GM12878 (cell line): Measurements from ENCODE around the gene UNK. TPM values are rescaled to one million over a fixed set of nuclear protein-coding genes. Genes with fewer than 3 reads are reported as not detected.

Source experiments
- ATAC-seq: fragments of 200-7000 bp; cut with Tn5 transposase; 3 replicates; pipeline ENCODE4 v1.9.1; 2020; ENCODE audit warnings: mild to moderate bottlenecking, moderate library complexity
- BruUV-seq: library from RNA; stranded (reverse); fragments of 400-500 nt; replicated peaks from 2 replicates; lab custom pipeline; 2021; lab: Mats Ljungman, UMichigan
- CTCF ChIA-PET: fragments of 300-600 bp; sonication (Branson Sonifier 250); formaldehyde crosslinking; extraction: SDS; loops from one replicate; lab custom pipeline; 2021; ENCODE audit warnings: inconsistent platforms; lab: Yijun Ruan, JAX
- POLR2A ChIA-PET: fragments of 350-600 bp; formaldehyde crosslinking; extraction: SDS; loops from one replicate; lab custom pipeline; 2021; ENCODE audit warnings: inconsistent platforms; lab: Charles Lee
- RAD21 ChIA-PET: fragments of 300-600 bp; sonication (Branson Sonifier 250); formaldehyde crosslinking; loops from one replicate; lab custom pipeline; 2023; ENCODE audit warnings: antibody characterized with exemption; ENCODE audit not compliant: unreplicated experiment; lab: Charles Lee
- SMC1A ChIA-PET: fragments of 300-600 bp; sonication (Branson Sonifier 250); formaldehyde crosslinking; loops from one replicate; lab custom pipeline; 2023; ENCODE audit not compliant: unreplicated experiment, uncharacterized antibody; lab: Charles Lee
- DNase-seq: peaks from one replicate; pipeline ENCODE4 v3.0.0-alpha.2; 2011; ENCODE audit warnings: low read depth, low spot score
- FAIRE-seq: peaks from 3 replicates; lab custom pipeline; 2011; peaks lifted over from hg19 to GRCh38; lab: Jason Lieb, UNC
- H2AFZ ChIP-seq: 2 replicates; pipeline ENCODE4 v1.6.0; 2011; ENCODE audit warnings: low read depth, low read length, control low read depth; ENCODE audit not compliant: control insufficient read depth
- H3K27ac ChIP-seq: 2 replicates; pipeline ENCODE4 v1.5.1; 2011; ENCODE audit warnings: control low read depth; ENCODE audit not compliant: control insufficient read depth, insufficient read depth
- H3K27me3 ChIP-seq, 2 experiments: replicated peaks in 1 of 2; 2 replicates each; pipeline versions ENCODE4 v1.6.0 to v1.6.1; 2011; ENCODE audit warnings: low read length in 1 of 2; ENCODE audit not compliant: control insufficient read depth in 2 of 2, insufficient read depth in 2 of 2
- H3K36me3 ChIP-seq, 2 experiments: 2 replicates each; pipeline ENCODE4 v1.5.1; 2011; ENCODE audit warnings: low read length in 1 of 2; ENCODE audit not compliant: control insufficient read depth in 2 of 2, insufficient read depth in 2 of 2
- H3K4me1 ChIP-seq: 2 replicates; pipeline ENCODE4 v1.6.1; 2011; ENCODE audit warnings: mild to moderate bottlenecking, low read length, moderate library complexity, mixed read lengths; ENCODE audit not compliant: control insufficient read depth, insufficient read depth
- H3K4me2 ChIP-seq: 2 replicates; pipeline ENCODE4 v1.6.0; 2011; ENCODE audit warnings: control low read depth; ENCODE audit not compliant: control insufficient read depth, insufficient read depth
- H3K4me3 ChIP-seq: fragments of 200-600 bp; sonication (generic); 2 replicates; pipeline ENCODE4 v1.5.1; 2016
- H3K79me2 ChIP-seq: 2 replicates; pipeline ENCODE4 v1.6.0; 2011; ENCODE audit warnings: low read length; ENCODE audit not compliant: control insufficient read depth, insufficient read depth
- H3K9ac ChIP-seq: 2 replicates; pipeline ENCODE4 v1.8.0; 2011; ENCODE audit warnings: low read length, control low read depth, mixed read lengths; ENCODE audit not compliant: control insufficient read depth, insufficient read depth
- H3K9me3 ChIP-seq: replicated peaks from 3 replicates; pipeline ENCODE4 v1.5.1; 2011; ENCODE audit warnings: mild to moderate bottlenecking, low read length; ENCODE audit not compliant: control insufficient read depth, insufficient read depth
- H4K20me1 ChIP-seq: 2 replicates; pipeline ENCODE4 v1.6.0; 2011; ENCODE audit not compliant: control insufficient read depth, insufficient read depth
- POLR2A ChIP-seq: IDR thresholded peaks from 2 replicates; pipeline ENCODE4 v1.6.1; 2011; ENCODE audit warnings: low read depth, mild to moderate bottlenecking, low read length
- SRF ChIP-seq, 2 experiments: IDR thresholded peaks; 2 replicates each; pipeline ENCODE4 v1.6.1; 2011; ENCODE audit warnings: low read depth in 2 of 2, low read length in 2 of 2, mild to moderate bottlenecking in 1 of 2, moderate library complexity in 1 of 2
- WGBS: methylation state at CpG from one replicate; pipeline ENCODE4 v1.1.6; 2016; ENCODE audit warnings: low lambda C conversion rate; ENCODE audit not compliant: insufficient replicate concordance, insufficient coverage; ENCODE audit errors: missing lambda C conversion rate; 5-methylcytosine and 5-hydroxymethylcytosine counted together
- in situ Hi-C: fragments of 300-500 bp; cut with MboI; formaldehyde crosslinking; loops from 9 replicates; pipeline ENCODE4 v1.14.3; 2018; ENCODE audit warnings: mixed read lengths
- intact Hi-C: fragments of 100-400 bp; cut with micrococcal nuclease; formaldehyde crosslinking; loops from one replicate; pipeline ENCODE4 v1.14.2; 2022; ENCODE audit not compliant: unreplicated experiment
- polyA plus RNA-seq, 11 experiments: library from polyadenylated mRNA; depleted of rRNA in 4 of 11; unstranded in 6 of 11; stranded (reverse) in 5 of 11; fragments of >200 nt; fragmentation: Nextera tagmentation in 4 of 11; fragmentation: Illumina TruSeq in 1 of 11; extraction: Ambion mirVana in 4 of 11; extraction: Trizol in 1 of 11; gene quantifications; 1 replicate in 1 of 11; 2 replicates in 10 of 11; pipeline versions ENCODE4 v1.2.1 to v1.2.3, GENCODE V29; 2011 to 2016; ENCODE audit warnings: inconsistent platforms in 2 of 11, missing spikeins in 2 of 11, low read depth in 1 of 11
- total RNA-seq, 4 experiments: library from RNA; depleted of rRNA in 3 of 4; stranded (reverse); fragments of >200 nt in 3 of 4; fragmentation: Illumina TruSeq in 1 of 4; extraction: Trizol in 1 of 4; gene quantifications; 2 replicates each; pipeline versions ENCODE4 v1.2.1 to v1.2.3, GENCODE V29; 2013 to 2021
- TF ChIP-seq, protein P1 (sequence below): fragments of 150-350 bp; IDR thresholded peaks from 2 replicates; pipeline ENCODE4 v1.6.1; 2016; ENCODE audit warnings: low read depth, low read length
- TF ChIP-seq, protein P2 (sequence below): IDR thresholded peaks from 2 replicates; pipeline ENCODE4 v1.6.1; 2011; ENCODE audit warnings: low read depth, mild to moderate bottlenecking, low read length, moderate library complexity, borderline replicate concordance; ENCODE audit errors: extremely low read depth
- TF ChIP-seq, protein P3 (sequence below), 3 experiments: IDR thresholded peaks in 2 of 3; conservative IDR thresholded peaks in 1 of 3; 2 replicates each; pipeline ENCODE4 v1.5.1; 2011; ENCODE audit warnings: low read depth in 3 of 3, low read length in 3 of 3, mild to moderate bottlenecking in 3 of 3, control low read depth in 2 of 3, moderate library complexity in 2 of 3, inconsistent platforms in 1 of 3, mixed read lengths in 1 of 3; ENCODE audit not compliant: control insufficient read depth in 2 of 3, insufficient read depth in 1 of 3; ENCODE audit errors: extremely low read depth in 1 of 3

Gene UNK
- total and polyA plus RNA-seq, 10 of the 15 experiments (the other 5 are each of a cell fraction or from before 2014, with no cell fraction given): 8.9 to 34.5 (median 27.3) TPM

DNA sequence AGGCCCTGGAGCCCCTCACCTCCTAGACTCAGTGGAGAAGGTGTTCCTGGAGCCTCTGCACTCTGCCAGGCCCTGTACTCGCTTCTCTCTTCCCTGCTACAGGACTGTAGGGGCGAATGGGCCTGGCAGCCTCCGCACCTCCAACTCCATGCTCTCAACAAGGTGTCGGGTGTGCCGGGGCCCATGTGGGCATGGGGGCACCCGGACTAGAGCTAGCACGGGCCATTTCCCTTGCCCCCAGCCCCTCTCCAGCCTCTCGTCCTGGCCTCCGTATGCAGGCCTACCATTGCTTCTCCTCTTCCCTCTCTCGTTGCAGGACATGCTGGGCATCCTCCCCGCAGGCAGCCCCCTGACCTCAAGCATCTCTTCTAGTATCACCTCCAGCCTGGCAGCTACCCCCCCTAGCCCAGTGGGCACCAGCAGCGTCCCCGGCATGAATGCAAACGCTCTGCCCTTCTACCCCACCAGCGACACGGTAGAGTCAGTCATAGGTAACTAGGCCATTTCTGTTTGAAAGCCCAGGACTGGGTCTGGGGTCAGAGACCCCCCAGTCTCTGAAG lies 33.8 kb downstream of the UNK start (continued):
- TF ChIP-seq, protein P1, sequence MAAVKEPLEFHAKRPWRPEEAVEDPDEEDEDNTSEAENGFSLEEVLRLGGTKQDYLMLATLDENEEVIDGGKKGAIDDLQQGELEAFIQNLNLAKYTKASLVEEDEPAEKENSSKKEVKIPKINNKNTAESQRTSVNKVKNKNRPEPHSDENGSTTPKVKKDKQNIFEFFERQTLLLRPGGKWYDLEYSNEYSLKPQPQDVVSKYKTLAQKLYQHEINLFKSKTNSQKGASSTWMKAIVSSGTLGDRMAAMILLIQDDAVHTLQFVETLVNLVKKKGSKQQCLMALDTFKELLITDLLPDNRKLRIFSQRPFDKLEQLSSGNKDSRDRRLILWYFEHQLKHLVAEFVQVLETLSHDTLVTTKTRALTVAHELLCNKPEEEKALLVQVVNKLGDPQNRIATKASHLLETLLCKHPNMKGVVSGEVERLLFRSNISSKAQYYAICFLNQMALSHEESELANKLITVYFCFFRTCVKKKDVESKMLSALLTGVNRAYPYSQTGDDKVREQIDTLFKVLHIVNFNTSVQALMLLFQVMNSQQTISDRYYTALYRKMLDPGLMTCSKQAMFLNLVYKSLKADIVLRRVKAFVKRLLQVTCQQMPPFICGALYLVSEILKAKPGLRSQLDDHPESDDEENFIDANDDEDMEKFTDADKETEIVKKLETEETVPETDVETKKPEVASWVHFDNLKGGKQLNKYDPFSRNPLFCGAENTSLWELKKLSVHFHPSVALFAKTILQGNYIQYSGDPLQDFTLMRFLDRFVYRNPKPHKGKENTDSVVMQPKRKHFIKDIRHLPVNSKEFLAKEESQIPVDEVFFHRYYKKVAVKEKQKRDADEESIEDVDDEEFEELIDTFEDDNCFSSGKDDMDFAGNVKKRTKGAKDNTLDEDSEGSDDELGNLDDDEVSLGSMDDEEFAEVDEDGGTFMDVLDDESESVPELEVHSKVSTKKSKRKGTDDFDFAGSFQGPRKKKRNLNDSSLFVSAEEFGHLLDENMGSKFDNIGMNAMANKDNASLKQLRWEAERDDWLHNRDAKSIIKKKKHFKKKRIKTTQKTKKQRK: no peak
- TF ChIP-seq, protein P2, sequence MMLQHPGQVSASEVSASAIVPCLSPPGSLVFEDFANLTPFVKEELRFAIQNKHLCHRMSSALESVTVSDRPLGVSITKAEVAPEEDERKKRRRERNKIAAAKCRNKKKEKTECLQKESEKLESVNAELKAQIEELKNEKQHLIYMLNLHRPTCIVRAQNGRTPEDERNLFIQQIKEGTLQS: no peak

DNA sequence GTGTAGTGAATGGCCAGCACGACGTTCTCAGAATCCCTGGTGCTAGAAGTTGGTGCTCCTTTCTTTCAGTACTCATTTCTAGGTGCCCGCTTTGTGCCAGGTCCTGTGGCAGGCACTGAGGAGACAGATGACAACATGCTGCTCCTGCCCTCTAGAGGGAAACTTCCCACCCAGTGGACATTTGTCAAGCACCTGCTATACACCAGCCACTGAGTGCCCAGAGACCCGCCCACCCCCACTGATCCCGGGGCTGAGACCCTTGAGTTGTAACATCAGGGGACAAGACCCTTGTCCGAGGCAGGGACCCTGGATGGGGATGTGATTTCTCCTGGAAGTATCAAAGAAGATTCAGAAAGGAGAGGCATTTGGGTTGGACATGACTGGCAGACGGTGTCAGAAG lies 34.5 kb downstream of the UNK start:
- in situ Hi-C loops: no loop called here
- no peak overlapping the region for H3K9ac ChIP-seq
- no peak overlapping the region for H3K27ac ChIP-seq
- FAIRE-seq (no peak), ATAC-seq (0 out of 3 replicates have a peak, but pooled peaks have one; percentile 22), DNase-seq (no peak)
- intact Hi-C loops: no loop called here
- H3K4me1 ChIP-seq: no peaks in the 10 kb centered on the region
- no peaks in the 10 kb centered on the region for H4K20me1 ChIP-seq
- H3K36me3 ChIP-seq: peaks cover 23 to 31% of the 10 kb centered on the region in 2 experiments; a peak in 3 of 4 replicates
- no peaks in the 10 kb centered on the region for H3K79me2 ChIP-seq
- ChIA-PET POLR2A (no interaction called here), SMC1A (interaction anchor here (0.9 to 1.1 kb wide), 2 partner anchors 8 to 69 kb away, joined by 3 read pairs; no protein-coding TSS in a partner anchor), RAD21 (no interaction called here), CTCF (interaction anchor here (1.6 kb wide), 1 partner anchor 39 kb away, joined by 4 read pairs; no protein-coding TSS in a partner anchor)
- H3K4me3 ChIP-seq: no peak overlapping the region
- no peaks in the 10 kb centered on the region for H3K9me3 ChIP-seq
- no peak overlapping the region for H3K4me2 ChIP-seq
- BruUV-seq: no TSS peak
- WGBS: 91% methylated on average over 7 of the region's 7 CpGs
- H3K27me3 ChIP-seq: no peaks in the 10 kb centered on the region
- TF ChIP-seq SRF (IDR thresholded peaks at IDR 0.05; ENCODE audit: low read depth in 2 of 2, low read length in 2 of 2) (no peak), POLR2A (peak; percentile 3; the same call in 1 of the 2 replicates)
- TF ChIP-seq, protein P3, sequence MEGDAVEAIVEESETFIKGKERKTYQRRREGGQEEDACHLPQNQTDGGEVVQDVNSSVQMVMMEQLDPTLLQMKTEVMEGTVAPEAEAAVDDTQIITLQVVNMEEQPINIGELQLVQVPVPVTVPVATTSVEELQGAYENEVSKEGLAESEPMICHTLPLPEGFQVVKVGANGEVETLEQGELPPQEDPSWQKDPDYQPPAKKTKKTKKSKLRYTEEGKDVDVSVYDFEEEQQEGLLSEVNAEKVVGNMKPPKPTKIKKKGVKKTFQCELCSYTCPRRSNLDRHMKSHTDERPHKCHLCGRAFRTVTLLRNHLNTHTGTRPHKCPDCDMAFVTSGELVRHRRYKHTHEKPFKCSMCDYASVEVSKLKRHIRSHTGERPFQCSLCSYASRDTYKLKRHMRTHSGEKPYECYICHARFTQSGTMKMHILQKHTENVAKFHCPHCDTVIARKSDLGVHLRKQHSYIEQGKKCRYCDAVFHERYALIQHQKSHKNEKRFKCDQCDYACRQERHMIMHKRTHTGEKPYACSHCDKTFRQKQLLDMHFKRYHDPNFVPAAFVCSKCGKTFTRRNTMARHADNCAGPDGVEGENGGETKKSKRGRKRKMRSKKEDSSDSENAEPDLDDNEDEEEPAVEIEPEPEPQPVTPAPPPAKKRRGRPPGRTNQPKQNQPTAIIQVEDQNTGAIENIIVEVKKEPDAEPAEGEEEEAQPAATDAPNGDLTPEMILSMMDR (IDR thresholded peaks at IDR 0.05 in 2 of 3, conservative IDR thresholded peaks at IDR 0.05 in 1 of 3; ENCODE audit: control insufficient read depth in 2 of 3, extremely low read depth in 1 of 3, insufficient read depth in 1 of 3, low read depth in 3 of 3, low read length in 3 of 3): peak in 1 of 3 experiments; percentile 37; a peak in 2 of 6 replicates
- no peak overlapping the region for H2AFZ ChIP-seq
